ENCODE data around the gene BRSK2.

The BRSK2 gene

DNA sequence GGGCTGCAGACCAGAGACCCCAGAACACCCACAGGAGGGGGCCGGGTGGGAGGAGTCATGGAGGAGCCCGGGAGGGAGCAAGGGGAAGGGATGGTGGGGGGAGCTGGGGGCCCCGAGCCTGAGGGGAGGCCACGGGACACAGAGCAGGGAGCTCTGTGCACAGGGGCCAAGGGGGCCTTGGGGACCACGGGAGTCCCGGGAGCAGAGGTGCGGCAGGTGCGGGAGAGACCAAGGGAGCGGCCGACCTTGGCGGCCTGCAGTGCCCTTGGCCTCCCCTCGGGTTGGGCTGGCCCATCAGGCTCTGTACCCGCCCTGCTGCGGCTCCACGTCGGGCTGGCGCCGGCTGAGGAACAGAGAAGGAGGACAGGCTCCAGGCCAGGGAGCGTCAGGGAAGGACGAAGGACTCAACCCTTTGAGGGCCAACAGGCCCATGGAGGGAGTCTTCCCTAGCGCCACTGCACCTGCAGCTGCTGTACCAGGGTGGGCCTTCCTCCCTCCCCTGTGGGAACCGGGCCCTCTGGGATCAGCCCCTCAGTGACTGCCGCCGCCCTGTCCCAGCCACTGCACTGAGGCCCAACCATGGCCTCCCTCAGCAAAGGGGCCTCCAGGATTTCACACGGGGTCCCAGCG, 17.8 kb upstream of the BRSK2 start:
- Histone ChIP-seq H3K36me3 (ENCODE audit: insufficient read depth, insufficient read length, low read length) (no peaks in the 10 kb centered on the region), H3K4me1 (ENCODE audit: insufficient read depth, insufficient read length) (peaks cover 8% of the 10 kb centered on the region), H3K27me3 (ENCODE audit: insufficient read depth, insufficient read length) (no peaks in the 10 kb centered on the region), H3K4me3 (ENCODE audit: insufficient read length, low read depth) (no peak overlapping the region), H3K9ac (ENCODE audit: insufficient read length, low read depth) (no peak overlapping the region), H3K9me3 (ENCODE audit: insufficient read depth, low read length) (no peaks in the 10 kb centered on the region; the same call in 1 of the 2 replicates)
- DNase-seq (ENCODE audit: low read depth, low spot score): no peak
- TF ChIP-seq ZNF274 (IDR thresholded peaks at IDR 0.05; ENCODE audit: low read depth, low read length): no peak
- TF ChIP-seq SUZ12 (IDR thresholded peaks at IDR 0.05; ENCODE audit: extremely low read depth, insufficient read depth, insufficient read length): no peak

DNA sequence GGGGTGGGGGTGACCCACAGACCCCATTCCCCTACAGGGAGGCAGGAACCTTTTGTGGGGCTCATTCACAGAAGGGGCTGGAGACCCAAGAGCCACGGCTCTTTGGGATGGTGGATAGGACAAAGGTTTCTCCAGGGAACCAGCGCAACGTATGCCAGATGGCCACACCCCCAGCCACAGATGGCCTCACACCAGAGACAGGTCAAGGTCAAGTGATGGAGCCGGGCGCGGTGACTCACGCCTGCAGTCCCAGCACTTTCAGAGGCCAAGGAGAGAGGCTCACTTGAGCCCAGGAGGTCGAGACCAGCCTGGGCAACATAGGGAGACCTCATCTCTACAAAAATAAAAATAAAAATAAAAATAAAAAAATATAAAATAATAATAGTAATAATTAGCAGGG, 17.1 kb upstream of the BRSK2 start:
- peaks cover 8% of the 10 kb centered on the region for H3K4me1 ChIP-seq (ENCODE audit: insufficient read depth, insufficient read length)
- no peak for DNase-seq (ENCODE audit: low read depth, low spot score)
- H3K36me3 ChIP-seq (ENCODE audit: insufficient read depth, insufficient read length, low read length): no peaks in the 10 kb centered on the region
- H3K4me3 ChIP-seq (ENCODE audit: insufficient read length, low read depth): no peak overlapping the region
- TF ChIP-seq SUZ12 (IDR thresholded peaks at IDR 0.05; ENCODE audit: extremely low read depth, insufficient read depth, insufficient read length) (no peak), ZNF274 (IDR thresholded peaks at IDR 0.05; ENCODE audit: low read depth, low read length) (no peak), YY1 (IDR thresholded peaks at IDR 0.05; ENCODE audit: insufficient read depth, insufficient read length) (no peak)
- H3K9me3 ChIP-seq (ENCODE audit: insufficient read depth, low read length): no peaks in the 10 kb centered on the region; the same call in 1 of the 2 replicates
- no peaks in the 10 kb centered on the region for H3K27me3 ChIP-seq (ENCODE audit: insufficient read depth, insufficient read length)
- no peak overlapping the region for H3K9ac ChIP-seq (ENCODE audit: insufficient read length, low read depth)

DNA sequence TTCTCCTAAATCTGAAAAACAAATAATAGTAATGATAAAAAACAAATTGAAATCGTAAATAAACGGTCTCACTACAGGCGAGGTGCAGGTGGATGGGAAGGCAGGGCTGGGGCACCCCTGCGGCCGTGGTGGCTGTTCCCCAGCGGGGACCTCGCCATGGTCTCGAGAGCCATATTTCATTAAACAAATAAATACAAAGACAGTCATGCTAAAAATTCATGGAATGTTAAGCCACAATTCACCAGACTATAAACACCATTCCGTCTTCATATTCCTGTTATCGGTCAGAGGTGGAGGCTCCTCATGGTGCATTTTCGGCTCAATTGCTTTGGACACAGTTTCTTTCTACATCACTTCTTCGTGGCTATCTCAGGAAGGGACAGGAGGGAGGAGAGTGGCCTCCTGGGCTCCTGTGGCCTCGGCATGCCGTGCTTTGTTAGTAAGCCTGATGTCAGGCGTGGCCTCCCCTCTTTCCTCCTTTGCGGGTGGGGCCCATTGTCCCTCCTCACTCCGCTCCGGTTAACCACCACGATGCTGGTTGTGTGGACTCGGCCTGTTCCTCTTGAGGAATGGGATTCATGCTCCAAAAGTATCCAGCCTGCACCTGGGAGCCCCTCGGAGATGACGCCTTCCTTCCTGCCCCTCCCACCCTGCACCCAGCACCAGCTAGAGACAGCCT, 16.1 kb upstream of the BRSK2 start:
- TF ChIP-seq ZNF274 (IDR thresholded peaks at IDR 0.05; ENCODE audit: low read depth, low read length): no peak
- TF ChIP-seq YY1 (IDR thresholded peaks at IDR 0.05; ENCODE audit: insufficient read depth, insufficient read length): no peak
- TF ChIP-seq SUZ12 (IDR thresholded peaks at IDR 0.05; ENCODE audit: extremely low read depth, insufficient read depth, insufficient read length): no peak
- DNase-seq (ENCODE audit: low read depth, low spot score): no peak
- no peaks in the 10 kb centered on the region for H3K9me3 ChIP-seq (ENCODE audit: insufficient read depth, low read length)
- no peak overlapping the region for H3K4me3 ChIP-seq (ENCODE audit: insufficient read length, low read depth)
- peaks cover 8% of the 10 kb centered on the region for H3K4me1 ChIP-seq (ENCODE audit: insufficient read depth, insufficient read length)
- no peak overlapping the region for H3K9ac ChIP-seq (ENCODE audit: insufficient read length, low read depth)
- H3K27me3 ChIP-seq (ENCODE audit: insufficient read depth, insufficient read length): no peaks in the 10 kb centered on the region
- no peaks in the 10 kb centered on the region for H3K36me3 ChIP-seq (ENCODE audit: insufficient read depth, insufficient read length, low read length)

DNA sequence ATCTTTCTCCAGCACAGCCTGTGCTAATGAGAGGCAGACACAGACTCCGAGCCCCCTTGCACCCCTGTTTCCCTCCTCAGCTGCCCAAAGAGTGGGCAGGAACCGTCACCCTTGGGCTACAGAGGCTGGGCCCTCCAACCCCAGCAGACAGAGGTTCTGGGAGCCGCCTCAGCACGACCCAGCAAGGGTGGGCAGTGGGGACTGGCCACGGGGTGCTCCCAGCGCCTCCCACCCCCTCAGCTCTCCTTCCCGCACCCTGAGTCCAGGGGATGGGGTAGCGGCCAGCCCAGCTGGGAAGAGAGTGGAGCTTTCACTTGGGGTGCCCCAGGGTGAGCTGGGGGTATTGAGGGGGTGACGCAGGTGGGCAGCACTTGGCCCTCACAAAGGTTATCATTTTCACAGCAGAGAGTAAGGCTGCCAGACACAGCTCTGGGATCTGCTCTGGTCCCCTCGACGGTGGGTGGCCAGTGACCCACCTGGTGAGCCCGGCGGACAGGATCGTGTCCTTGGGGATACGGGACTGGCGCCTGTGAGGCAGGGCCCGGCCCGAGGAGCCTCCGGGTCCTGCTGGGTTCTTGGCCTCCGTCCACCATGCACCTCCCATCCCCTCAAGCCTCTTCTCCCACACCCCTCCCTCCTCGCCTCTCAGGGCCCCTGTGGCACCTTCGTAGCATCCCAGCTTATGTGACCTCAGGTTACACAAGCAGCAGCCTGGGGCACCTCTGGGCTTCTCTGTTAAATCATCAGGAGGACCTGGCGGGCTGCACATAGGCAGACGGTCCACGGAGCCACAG, 14.4 kb upstream of the BRSK2 start:
- Histone ChIP-seq H3K4me3 (ENCODE audit: insufficient read length, low read depth) (no peak overlapping the region), H3K36me3 (ENCODE audit: insufficient read depth, insufficient read length, low read length) (no peaks in the 10 kb centered on the region), H3K4me1 (ENCODE audit: insufficient read depth, insufficient read length) (peaks cover 3% of the 10 kb centered on the region), H3K27me3 (ENCODE audit: insufficient read depth, insufficient read length) (no peaks in the 10 kb centered on the region), H3K9me3 (ENCODE audit: insufficient read depth, low read length) (no peaks in the 10 kb centered on the region), H3K9ac (ENCODE audit: insufficient read length, low read depth) (no peak overlapping the region)
- no peak for TF ChIP-seq ZNF274 (IDR thresholded peaks at IDR 0.05; ENCODE audit: low read depth, low read length)
- TF ChIP-seq YY1 (IDR thresholded peaks at IDR 0.05; ENCODE audit: insufficient read depth, insufficient read length): no peak
- TF ChIP-seq SUZ12 (IDR thresholded peaks at IDR 0.05; ENCODE audit: extremely low read depth, insufficient read depth, insufficient read length): no peak
- DNase-seq (ENCODE audit: low read depth, low spot score): no peak

DNA sequence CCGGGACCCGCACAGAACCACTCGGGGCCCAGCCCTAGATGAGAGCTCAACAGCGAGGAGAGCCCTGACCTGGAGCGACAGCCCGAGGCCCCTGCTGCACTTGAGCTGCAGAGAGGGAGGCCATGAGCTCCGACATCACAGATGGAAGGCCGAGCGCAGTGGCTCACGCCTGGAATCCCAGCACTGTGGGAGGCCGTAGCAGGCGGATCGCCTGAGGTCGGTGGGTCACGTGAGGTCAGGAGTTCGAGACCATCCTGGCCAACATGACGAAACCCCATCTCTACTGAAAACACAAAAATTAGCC, 13.8 kb upstream of the BRSK2 start:
- Histone ChIP-seq H3K27me3 (ENCODE audit: insufficient read depth, insufficient read length) (no peaks in the 10 kb centered on the region), H3K4me1 (ENCODE audit: insufficient read depth, insufficient read length) (peaks cover 3% of the 10 kb centered on the region), H3K4me3 (ENCODE audit: insufficient read length, low read depth) (no peak overlapping the region), H3K36me3 (ENCODE audit: insufficient read depth, insufficient read length, low read length) (no peaks in the 10 kb centered on the region), H3K9ac (ENCODE audit: insufficient read length, low read depth) (no peak overlapping the region), H3K9me3 (ENCODE audit: insufficient read depth, low read length) (no peaks in the 10 kb centered on the region)
- DNase-seq (ENCODE audit: low read depth, low spot score): no peak
- TF ChIP-seq YY1 (IDR thresholded peaks at IDR 0.05; ENCODE audit: insufficient read depth, insufficient read length): no peak
- TF ChIP-seq SUZ12 (IDR thresholded peaks at IDR 0.05; ENCODE audit: extremely low read depth, insufficient read depth, insufficient read length): no peak
- TF ChIP-seq ZNF274 (IDR thresholded peaks at IDR 0.05; ENCODE audit: low read depth, low read length): no peak

DNA sequence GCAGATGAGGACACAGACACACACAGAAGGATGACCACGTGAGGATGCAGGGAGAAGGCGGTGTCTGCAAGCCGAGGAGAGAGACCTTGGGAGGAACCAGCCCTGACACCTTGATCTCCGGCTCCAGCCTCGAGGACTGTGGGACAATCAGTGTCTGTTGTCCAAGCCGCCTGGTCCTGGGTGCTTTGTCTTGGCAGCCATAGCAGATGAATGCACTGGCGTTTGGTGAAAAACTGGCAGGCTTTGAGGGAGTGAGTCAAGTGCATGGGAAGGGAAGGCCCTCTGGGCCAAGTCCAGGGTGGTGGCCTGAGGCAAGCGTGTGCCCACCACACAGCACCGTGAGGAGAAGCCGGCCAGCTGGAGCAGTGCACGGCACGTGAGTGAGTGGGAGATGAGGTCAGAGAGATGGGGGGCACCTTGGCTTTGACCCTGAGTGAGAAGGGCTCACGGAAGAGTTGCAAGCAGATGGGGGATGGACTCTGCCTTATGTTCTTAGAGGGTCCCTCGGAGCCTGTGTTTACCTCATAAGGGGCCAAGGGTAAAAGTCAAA, 12.4 kb upstream of the BRSK2 start:
- H3K27me3 ChIP-seq (ENCODE audit: insufficient read depth, insufficient read length): no peaks in the 10 kb centered on the region
- no peak overlapping the region for H3K4me3 ChIP-seq (ENCODE audit: insufficient read length, low read depth)
- DNase-seq (ENCODE audit: low read depth, low spot score): no peak
- peaks cover 3% of the 10 kb centered on the region for H3K4me1 ChIP-seq (ENCODE audit: insufficient read depth, insufficient read length)
- no peaks in the 10 kb centered on the region for H3K36me3 ChIP-seq (ENCODE audit: insufficient read depth, insufficient read length, low read length)
- no peak overlapping the region for H3K9ac ChIP-seq (ENCODE audit: insufficient read length, low read depth)
- no peak for TF ChIP-seq ZNF274 (IDR thresholded peaks at IDR 0.05; ENCODE audit: low read depth, low read length)
- no peak for TF ChIP-seq SUZ12 (IDR thresholded peaks at IDR 0.05; ENCODE audit: extremely low read depth, insufficient read depth, insufficient read length)
- TF ChIP-seq YY1 (IDR thresholded peaks at IDR 0.05; ENCODE audit: insufficient read depth, insufficient read length): no peak
- H3K9me3 ChIP-seq (ENCODE audit: insufficient read depth, low read length): no peaks in the 10 kb centered on the region
